Kidney (tissue), 14 donors: ENCODE results near the gene RNF208. TPM values are rescaled to one million over a fixed set of nuclear protein-coding genes. Genes with fewer than 3 reads are reported as not detected.

Experiments
- DNase-seq, 5 donors: peaks; one replicate each; pipeline ENCODE4 v3.0.0-alpha.2; 2013 to 2020
- FAIRE-seq: peaks from 2 replicates; lab custom pipeline; 2012; peaks lifted over from hg19 to GRCh38; lab: Jason Lieb, UNC
- H3K27ac ChIP-seq, 2 donors: one replicate each; pipeline ENCODE4 v1.7.0; 2013; ENCODE audit warnings: low read depth in 2 of 2, low read length in 2 of 2, inconsistent platforms in 1 of 2
- H3K27me3 ChIP-seq: one replicate; pipeline ENCODE4 v1.7.1; 2013; ENCODE audit warnings: low read length, inconsistent platforms; ENCODE audit not compliant: control insufficient read depth, insufficient read depth
- H3K36me3 ChIP-seq, 3 donors: one replicate each; pipeline versions ENCODE4 v1.7.0 to v1.7.1; 2013; ENCODE audit warnings: low read length in 3 of 3, control low read depth in 1 of 3, inconsistent platforms in 1 of 3; ENCODE audit not compliant: insufficient read depth in 3 of 3, control insufficient read depth in 2 of 3
- H3K4me1 ChIP-seq, 3 donors: one replicate each; pipeline versions ENCODE4 v1.7.0 to v1.7.1; 2013; ENCODE audit warnings: low read length in 3 of 3, inconsistent platforms in 1 of 3, low read depth in 1 of 3; ENCODE audit not compliant: control insufficient read depth in 2 of 3, insufficient read depth in 2 of 3
- H3K4me3 ChIP-seq, 3 donors: one replicate each; pipeline versions ENCODE4 v1.7.0 to v1.8.1; 2013; ENCODE audit warnings: low read length in 3 of 3, control low read depth in 1 of 3, inconsistent platforms in 1 of 3
- H3K9ac ChIP-seq, 3 donors: one replicate each; pipeline versions ENCODE4 v1.7.0 to v1.7.1; 2013; ENCODE audit warnings: low read length in 3 of 3, control low read depth in 1 of 3, inconsistent platforms in 1 of 3
- H3K9me3 ChIP-seq, 3 donors: one replicate each; pipeline versions ENCODE4 v1.7.0 to v1.7.1; 2013; ENCODE audit warnings: low read length in 3 of 3, control low read depth in 1 of 3, inconsistent platforms in 1 of 3; ENCODE audit not compliant: control insufficient read depth in 2 of 3, insufficient read depth in 1 of 3
- intact Hi-C: fragments of 100-400 bp; cut with DNase I; formaldehyde crosslinking; loops from one replicate; pipeline ENCODE4 v1.11.1; 2022
- polyA plus RNA-seq: library from polyadenylated mRNA; stranded (reverse); fragments of 350-450 nt; fragmentation: Illumina TruSeq; extraction: RNeasy Lipid Tissue Mini Kit (QIAGEN cat#74804); gene quantifications from one replicate; pipeline ENCODE4 v1.2.3, GENCODE V29; 2014; ENCODE audit warnings: low read depth, low replicate concordance; ENCODE audit not compliant: insufficient read depth
- total RNA-seq: library from RNA; stranded (reverse); fragmentation: NEBNext Ultra II Directional; extraction: Animal tissue kit (Norgen Biotek cat#: 25700); gene quantifications from one replicate; pipeline ENCODE4 v1.2.1, GENCODE V29; 2021
- TF ChIP-seq, protein P1 (sequence below): IDR thresholded peaks from 3 replicates; pipeline ENCODE4 v1.5.1; 2012; ENCODE audit warnings: mild to moderate bottlenecking, moderate library complexity, borderline replicate concordance; ENCODE audit not compliant: insufficient read depth; ENCODE audit errors: extremely low read depth
- donor health status: control.
- donor health status: control.
- donor health status: control.
- donor health status: control.
- donor health status: control.
- donor health status: DM: yes; HTN: yes; CAD: no.
- donor health status: Normal renal cell carcinoma (clear cell type).

RNF208 gene
- total and polyA plus RNA-seq, 2 donors from 2014 or later = 7.0 to 22.8 TPM

DNA sequence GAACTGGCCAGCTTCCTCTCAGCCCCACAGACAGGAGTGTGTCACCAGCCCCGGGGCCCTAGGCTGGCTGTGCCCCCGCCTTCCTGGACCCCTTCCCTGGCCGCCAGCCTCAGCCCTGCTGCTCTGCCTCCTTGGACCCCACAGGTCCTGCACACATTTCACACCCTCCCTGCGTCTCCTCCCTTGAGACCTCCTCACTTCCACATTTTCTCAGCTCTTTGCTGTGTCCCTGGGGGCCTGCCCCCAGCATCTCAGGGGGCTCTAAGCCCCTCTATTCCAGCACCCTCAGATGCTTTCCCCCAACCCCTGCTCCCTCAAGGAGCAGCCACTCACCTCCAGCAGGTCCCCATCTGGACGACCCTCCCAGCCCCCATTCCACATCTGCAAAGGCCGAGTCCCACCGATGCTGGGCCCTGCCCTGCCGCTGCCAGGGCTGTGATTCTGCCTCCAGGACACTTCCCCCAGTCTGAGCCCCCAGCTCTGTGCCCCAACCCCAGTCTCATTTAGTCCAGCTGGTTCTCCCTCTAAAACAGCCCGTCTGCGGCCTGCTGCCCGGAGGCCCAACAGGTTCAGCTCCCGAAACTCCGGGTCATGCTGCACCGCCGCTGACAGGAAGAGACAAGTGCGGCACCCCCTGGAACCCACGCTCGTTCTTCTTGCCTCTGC lies 12.9 kb upstream of the RNF208 start:
- intact Hi-C loops = loop anchor here (10.0 kb wide), 1 partner anchor 120 kb away; the partner anchor contains the start of gene DPP7
- FAIRE-seq (no peak), DNase-seq (no peak)
- TF ChIP-seq, protein P1, sequence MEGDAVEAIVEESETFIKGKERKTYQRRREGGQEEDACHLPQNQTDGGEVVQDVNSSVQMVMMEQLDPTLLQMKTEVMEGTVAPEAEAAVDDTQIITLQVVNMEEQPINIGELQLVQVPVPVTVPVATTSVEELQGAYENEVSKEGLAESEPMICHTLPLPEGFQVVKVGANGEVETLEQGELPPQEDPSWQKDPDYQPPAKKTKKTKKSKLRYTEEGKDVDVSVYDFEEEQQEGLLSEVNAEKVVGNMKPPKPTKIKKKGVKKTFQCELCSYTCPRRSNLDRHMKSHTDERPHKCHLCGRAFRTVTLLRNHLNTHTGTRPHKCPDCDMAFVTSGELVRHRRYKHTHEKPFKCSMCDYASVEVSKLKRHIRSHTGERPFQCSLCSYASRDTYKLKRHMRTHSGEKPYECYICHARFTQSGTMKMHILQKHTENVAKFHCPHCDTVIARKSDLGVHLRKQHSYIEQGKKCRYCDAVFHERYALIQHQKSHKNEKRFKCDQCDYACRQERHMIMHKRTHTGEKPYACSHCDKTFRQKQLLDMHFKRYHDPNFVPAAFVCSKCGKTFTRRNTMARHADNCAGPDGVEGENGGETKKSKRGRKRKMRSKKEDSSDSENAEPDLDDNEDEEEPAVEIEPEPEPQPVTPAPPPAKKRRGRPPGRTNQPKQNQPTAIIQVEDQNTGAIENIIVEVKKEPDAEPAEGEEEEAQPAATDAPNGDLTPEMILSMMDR = no peak
- Histone ChIP-seq H3K9me3 (no peaks in the 10 kb centered on the region), H3K9ac (no peak overlapping the region), H3K36me3 (no peaks in the 10 kb centered on the region), H3K27me3 (no peaks in the 10 kb centered on the region), H3K4me1 (peaks cover 0 to 8% (median 4%) of the 10 kb centered on the region in 3 donors), H3K27ac (no peak overlapping the region), H3K4me3 (no peak overlapping the region)

DNA sequence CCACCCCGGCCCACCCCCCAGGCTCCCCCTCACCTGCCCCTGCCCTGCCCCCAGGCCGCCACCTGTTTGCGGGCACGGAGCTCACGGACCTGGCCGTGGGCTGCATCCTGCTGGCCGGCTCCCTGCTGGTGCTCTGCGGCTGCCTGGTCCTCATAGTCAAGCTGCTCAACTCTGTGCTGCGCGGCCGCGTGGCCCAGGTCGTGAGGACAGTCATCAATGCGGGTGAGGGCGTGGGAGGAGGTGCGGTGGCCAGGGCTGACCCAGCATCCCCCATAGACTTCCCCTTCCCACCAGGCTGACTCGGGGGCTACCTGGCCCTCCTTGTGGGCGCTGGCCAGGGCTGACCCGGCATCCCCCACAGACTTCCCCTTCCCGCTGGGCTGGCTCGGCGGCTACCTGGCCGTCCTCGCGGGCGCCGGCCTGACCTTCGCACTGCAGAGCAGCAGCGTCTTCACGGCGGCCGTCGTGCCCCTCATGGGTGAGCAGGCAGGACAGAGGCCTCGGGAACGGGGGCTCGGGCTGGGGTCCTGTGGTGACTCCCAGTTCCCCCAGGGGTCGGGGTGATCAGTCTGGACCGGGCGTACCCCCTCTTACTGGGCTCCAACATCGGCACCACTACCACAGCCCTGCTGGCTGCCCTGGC lies 12.1 kb upstream of the RNF208 start:
- H3K36me3 ChIP-seq = no peaks in the 10 kb centered on the region
- no peak for DNase-seq
- H3K9me3 ChIP-seq = no peaks in the 10 kb centered on the region
- H3K27me3 ChIP-seq = no peaks in the 10 kb centered on the region
- H3K27ac ChIP-seq = no peak overlapping the region
- TF ChIP-seq, protein P1 = no peak
- H3K9ac ChIP-seq = no peak overlapping the region
- intact Hi-C loops = loop anchor here (10.0 kb wide), 1 partner anchor 119 kb away; the partner anchor contains the start of gene DPP7
- FAIRE-seq = no peak
- peaks cover 0 to 10% (median 7%) of the 10 kb centered on the region in 3 donors for H3K4me1 ChIP-seq
- H3K4me3 ChIP-seq = no peak overlapping the region

DNA sequence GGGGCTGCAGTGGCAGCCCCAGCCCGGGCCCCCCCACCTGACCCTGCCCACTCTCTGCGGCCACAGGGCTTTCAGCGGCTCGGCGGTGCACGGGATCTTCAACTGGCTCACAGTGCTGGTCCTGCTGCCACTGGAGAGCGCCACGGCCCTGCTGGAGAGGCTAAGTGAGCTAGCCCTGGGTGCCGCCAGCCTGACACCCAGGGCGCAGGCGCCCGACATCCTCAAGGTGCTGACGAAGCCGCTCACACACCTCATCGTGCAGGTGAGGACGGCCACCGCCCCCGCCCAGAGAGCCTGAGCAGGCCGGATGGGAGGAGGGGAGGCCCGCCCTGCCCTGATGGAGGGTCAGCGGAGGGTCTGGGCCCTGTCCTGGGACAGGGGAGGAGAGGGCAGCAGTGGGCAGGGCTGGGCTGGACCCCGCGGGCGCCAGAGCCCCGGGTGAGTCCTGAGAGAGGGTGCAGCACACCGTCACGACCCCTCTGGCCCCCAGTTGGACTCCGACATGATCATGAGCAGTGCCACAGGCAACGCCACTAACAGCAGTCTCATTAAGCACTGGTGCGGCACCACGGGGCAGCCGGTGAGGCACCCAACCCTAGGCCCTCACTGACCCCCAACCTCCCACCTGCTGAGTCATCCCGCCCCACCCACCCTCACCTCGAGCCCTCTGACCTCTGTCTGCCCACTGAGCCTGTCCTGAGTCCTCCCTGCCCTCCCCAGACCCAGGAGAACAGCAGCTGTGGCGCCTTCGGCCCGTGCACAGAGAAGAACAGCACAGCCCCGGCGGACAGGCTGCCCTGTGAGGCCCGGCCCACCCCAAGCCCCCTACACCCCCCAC lies 11.3 kb upstream of the RNF208 start:
- Histone ChIP-seq H3K9me3 (no peaks in the 10 kb centered on the region), H3K9ac (no peak overlapping the region), H3K27ac (no peak overlapping the region), H3K4me3 (no peak overlapping the region), H3K27me3 (no peaks in the 10 kb centered on the region), H3K4me1 (peaks cover 0 to 16% (median 9%) of the 10 kb centered on the region in 3 donors), H3K36me3 (no peaks in the 10 kb centered on the region)
- FAIRE-seq = no peak
- no peak for DNase-seq
- TF ChIP-seq, protein P1 = no peak
- intact Hi-C loops = loop anchor here (10.0 kb wide), 1 partner anchor 119 kb away; the partner anchor contains the start of gene DPP7
